Activated CD8-positive, alpha-beta memory T cell treated with anti-CD3 and anti-CD28 coated beads, Interleukin-2, amount 10 ng/mL, durations not matched to agents 7 days and 5 days (primary cell): ENCODE results near the gene TSG101. TPM values are rescaled to one million over a fixed set of nuclear protein-coding genes. Genes with fewer than 3 reads are reported as not detected.

Experiments
- ATAC-seq: fragments of 150-1000 bp; cut with Tn5 transposase; one replicate; pipeline ENCODE4 v1.10.0; 2021; ENCODE audit warnings: moderate library complexity
- CTCF ChIA-PET: fragments of 350-600 bp; sonication (Branson Sonifier 250); formaldehyde crosslinking; loops from one replicate; lab custom pipeline; 2021; ENCODE audit warnings: antibody characterized with exemption; lab: Charles Lee
- DNase-seq: peaks from one replicate; pipeline ENCODE4 v3.0.0-alpha.2; 2020
- H3K27ac Mint-ChIP-seq: one replicate; pipeline ENCODE4 v1.8.0; 2021; ENCODE audit warnings: mild to moderate bottlenecking, mixed read lengths
- H3K27me3 Mint-ChIP-seq: one replicate; pipeline ENCODE4 v1.8.0; 2021; ENCODE audit warnings: mixed read lengths
- H3K36me3 Mint-ChIP-seq: one replicate; pipeline ENCODE4 v1.8.0; 2021; ENCODE audit warnings: mild to moderate bottlenecking, mixed read lengths
- H3K4me1 Mint-ChIP-seq: one replicate; pipeline ENCODE4 v1.8.0; 2021; ENCODE audit warnings: mixed read lengths
- H3K4me3 Mint-ChIP-seq: one replicate; pipeline ENCODE4 v1.8.0; 2021; ENCODE audit warnings: mild to moderate bottlenecking, moderate library complexity, mixed read lengths
- H3K9me3 Mint-ChIP-seq: one replicate; pipeline ENCODE4 v1.8.0; 2022; ENCODE audit warnings: low read depth, mixed read lengths
- total RNA-seq, 2 experiments: library from RNA; stranded (reverse); gene quantifications; one replicate each; pipeline ENCODE4 v1.2.3, GENCODE V29; 2021

TSG101 gene
- total RNA-seq, 2 experiments from 2014 or later: 30.5 to 42.2 TPM

- Mint-ChIP-seq H3K27ac (peak overlapping the region; percentile 100), H3K27me3 (peaks cover 3% of the 10 kb centered on the region), H3K36me3 (peaks cover 26% of the 10 kb centered on the region), H3K9me3 (no peaks in the 10 kb centered on the region), H3K4me3 (peak overlapping the region; percentile 97), H3K4me1 (peaks cover 38% of the 10 kb centered on the region)
- no peak for DNase-seq
- ATAC-seq: no peak
- CTCF ChIA-PET: interaction anchor here (0.7 to 4.5 kb wide), 13 partner anchors 9 to 513 kb away, joined by 3 to 25 read pairs (median 4); partner anchors contain the start of genes GTF2H1, HPS5 and LDHA
Measured at GRCh38 chr11:18526130-18526520, 617 bp downstream of the TSG101 start.

- Mint-ChIP-seq H3K27me3 (peaks cover 3% of the 10 kb centered on the region), H3K36me3 (peaks cover 25% of the 10 kb centered on the region), H3K4me1 (peaks cover 33% of the 10 kb centered on the region), H3K4me3 (no peak overlapping the region), H3K27ac (no peak overlapping the region), H3K9me3 (no peaks in the 10 kb centered on the region)
- ATAC-seq: no peak
- no peak for DNase-seq
- CTCF ChIA-PET: interaction anchor here (0.7 to 4.5 kb wide), 4 partner anchors 11 to 280 kb away, joined by 3 to 25 read pairs (median 4); no protein-coding TSS in a partner anchor
Measured at GRCh38 chr11:18524248-18524647, 2.5 kb downstream of the TSG101 start.

GRCh38 chr11:18523084-18523483 lies 3.7 kb downstream of the TSG101 start:
- Mint-ChIP-seq H3K36me3 (peaks cover 24% of the 10 kb centered on the region), H3K4me3 (no peak overlapping the region), H3K4me1 (peaks cover 30% of the 10 kb centered on the region), H3K27ac (no peak overlapping the region), H3K9me3 (no peaks in the 10 kb centered on the region), H3K27me3 (peaks cover 3% of the 10 kb centered on the region)
- CTCF ChIA-PET: interaction anchor here (1.1 to 4.5 kb wide), 3 partner anchors 17 to 279 kb away, joined by 4 to 25 read pairs (median 5); no protein-coding TSS in a partner anchor
- no peak for DNase-seq
- no peak for ATAC-seq

GRCh38 chr11:18522388-18522787 lies 4.4 kb downstream of the TSG101 start:
- H3K27ac Mint-ChIP-seq: no peak overlapping the region
- CTCF ChIA-PET: interaction anchor here (1.1 to 4.5 kb wide), 3 partner anchors 18 to 279 kb away, joined by 4 to 25 read pairs (median 5); no protein-coding TSS in a partner anchor
- no peaks in the 10 kb centered on the region for H3K9me3 Mint-ChIP-seq
- DNase-seq: no peak
- H3K4me1 Mint-ChIP-seq: peaks cover 24% of the 10 kb centered on the region
- ATAC-seq: no peak
- no peak overlapping the region for H3K4me3 Mint-ChIP-seq
- H3K36me3 Mint-ChIP-seq: peaks cover 24% of the 10 kb centered on the region
- H3K27me3 Mint-ChIP-seq: peaks cover 3% of the 10 kb centered on the region

- Mint-ChIP-seq H3K4me1 (peaks cover 18% of the 10 kb centered on the region), H3K36me3 (peaks cover 19% of the 10 kb centered on the region), H3K27ac (no peak overlapping the region), H3K4me3 (no peak overlapping the region), H3K27me3 (no peaks in the 10 kb centered on the region), H3K9me3 (no peaks in the 10 kb centered on the region)
- ATAC-seq (no peak), DNase-seq (no peak)
- CTCF ChIA-PET: interaction anchor here (0.7 to 1.8 kb wide), 2 partner anchors 207 to 640 kb away, joined by 3 to 5 read pairs; no protein-coding TSS in a partner anchor
Measured at GRCh38 chr11:18521122-18521521, 5.6 kb downstream of the TSG101 start.

GRCh38 chr11:18502352-18502751 lies 24.4 kb downstream of the TSG101 start:
- peaks cover 52% of the 10 kb centered on the region for H3K36me3 Mint-ChIP-seq
- CTCF ChIA-PET: no interaction called here

GRCh38 chr11:18501629-18502028 lies 25.1 kb downstream of the TSG101 start:
- DNase-seq (no peak), ATAC-seq (no peak)
- Mint-ChIP-seq H3K4me3 (no peak overlapping the region), H3K9me3 (no peaks in the 10 kb centered on the region), H3K27ac (no peak overlapping the region), H3K4me1 (no peaks in the 10 kb centered on the region), H3K36me3 (peaks cover 52% of the 10 kb centered on the region), H3K27me3 (no peaks in the 10 kb centered on the region)
- CTCF ChIA-PET: no interaction called here

More at GRCh38 chr11:18502352-18502751, 24.4 kb downstream of the TSG101 start:
- Mint-ChIP-seq H3K9me3 (no peaks in the 10 kb centered on the region), H3K4me1 (no peaks in the 10 kb centered on the region), H3K27me3 (no peaks in the 10 kb centered on the region), H3K4me3 (no peak overlapping the region), H3K27ac (no peak overlapping the region)
- DNase-seq (no peak), ATAC-seq (no peak)

- DNase-seq (no peak), ATAC-seq (no peak)
- H3K36me3 Mint-ChIP-seq: peaks cover 47% of the 10 kb centered on the region
- no peak overlapping the region for H3K27ac Mint-ChIP-seq
- H3K9me3 Mint-ChIP-seq: no peaks in the 10 kb centered on the region
- H3K27me3 Mint-ChIP-seq: no peaks in the 10 kb centered on the region
- H3K4me1 Mint-ChIP-seq: no peaks in the 10 kb centered on the region
- H3K4me3 Mint-ChIP-seq: no peak overlapping the region
- CTCF ChIA-PET: no interaction called here
Measured at GRCh38 chr11:18498039-18498438, 28.7 kb downstream of the TSG101 start.

- no peaks in the 10 kb centered on the region for H3K27me3 Mint-ChIP-seq
- H3K27ac Mint-ChIP-seq: no peak overlapping the region
- H3K9me3 Mint-ChIP-seq: no peaks in the 10 kb centered on the region
- H3K36me3 Mint-ChIP-seq: peaks cover 31% of the 10 kb centered on the region
- ATAC-seq (no peak), DNase-seq (no peak)
- CTCF ChIA-PET: interaction anchor here (1.8 kb wide), 1 partner anchor 8 kb away, joined by 6 read pairs; no protein-coding TSS in a partner anchor
- no peak overlapping the region for H3K4me3 Mint-ChIP-seq
- H3K4me1 Mint-ChIP-seq: no peaks in the 10 kb centered on the region
Measured at GRCh38 chr11:18495703-18496102, 31.0 kb downstream of the TSG101 start.

- Mint-ChIP-seq H3K9me3 (no peaks in the 10 kb centered on the region), H3K36me3 (peaks cover 31% of the 10 kb centered on the region), H3K27me3 (no peaks in the 10 kb centered on the region), H3K4me1 (no peaks in the 10 kb centered on the region), H3K4me3 (no peak overlapping the region), H3K27ac (no peak overlapping the region)
- CTCF ChIA-PET: interaction anchor here (1.8 kb wide), 1 partner anchor 8 kb away, joined by 6 read pairs; no protein-coding TSS in a partner anchor
- DNase-seq: no peak
- ATAC-seq: no peak
Measured at GRCh38 chr11:18495271-18495670, 31.5 kb downstream of the TSG101 start.

GRCh38 chr11:18493310-18493709 lies 33.4 kb downstream of the TSG101 start:
- H3K27me3 Mint-ChIP-seq: no peaks in the 10 kb centered on the region
- peaks cover 32% of the 10 kb centered on the region for H3K36me3 Mint-ChIP-seq
- H3K27ac Mint-ChIP-seq: no peak overlapping the region
- CTCF ChIA-PET: no interaction called here
- no peak overlapping the region for H3K4me3 Mint-ChIP-seq
- no peaks in the 10 kb centered on the region for H3K9me3 Mint-ChIP-seq
- no peak for ATAC-seq
- DNase-seq: no peak
- H3K4me1 Mint-ChIP-seq: no peaks in the 10 kb centered on the region

- Mint-ChIP-seq H3K27ac (no peak overlapping the region), H3K36me3 (peaks cover 31% of the 10 kb centered on the region), H3K4me3 (no peak overlapping the region), H3K27me3 (no peaks in the 10 kb centered on the region), H3K4me1 (no peaks in the 10 kb centered on the region), H3K9me3 (no peaks in the 10 kb centered on the region)
- ATAC-seq (no peak), DNase-seq (no peak)
- CTCF ChIA-PET: no interaction called here
Measured at GRCh38 chr11:18492888-18493287, 33.9 kb downstream of the TSG101 start.

GRCh38 chr11:18491924-18492323 lies 34.8 kb downstream of the TSG101 start:
- DNase-seq (no peak), ATAC-seq (no peak)
- Mint-ChIP-seq H3K4me3 (no peak overlapping the region), H3K36me3 (peaks cover 29% of the 10 kb centered on the region), H3K4me1 (no peaks in the 10 kb centered on the region), H3K9me3 (no peaks in the 10 kb centered on the region), H3K27ac (no peak overlapping the region), H3K27me3 (no peaks in the 10 kb centered on the region)
- CTCF ChIA-PET: no interaction called here

GRCh38 chr11:18490736-18491485 lies 35.8 kb downstream of the TSG101 start:
- H3K27me3 Mint-ChIP-seq: no peaks in the 10 kb centered on the region
- H3K36me3 Mint-ChIP-seq: peaks cover 26% of the 10 kb centered on the region
- no peak overlapping the region for H3K4me3 Mint-ChIP-seq
- H3K4me1 Mint-ChIP-seq: no peaks in the 10 kb centered on the region
- CTCF ChIA-PET: no interaction called here
- ATAC-seq: no peak
- H3K27ac Mint-ChIP-seq: no peak overlapping the region
- H3K9me3 Mint-ChIP-seq: no peaks in the 10 kb centered on the region
- no peak for DNase-seq
